ENCODE measurements around the gene CLDN12. TPM values are rescaled to one million over a fixed set of nuclear protein-coding genes. Genes with fewer than 3 reads are reported as not detected.

Gene CLDN12
- polyA plus RNA-seq, 2 of the 4 experiments (the other 2 are of a cell fraction) = 19.9 to 51.3 TPM

DNA sequence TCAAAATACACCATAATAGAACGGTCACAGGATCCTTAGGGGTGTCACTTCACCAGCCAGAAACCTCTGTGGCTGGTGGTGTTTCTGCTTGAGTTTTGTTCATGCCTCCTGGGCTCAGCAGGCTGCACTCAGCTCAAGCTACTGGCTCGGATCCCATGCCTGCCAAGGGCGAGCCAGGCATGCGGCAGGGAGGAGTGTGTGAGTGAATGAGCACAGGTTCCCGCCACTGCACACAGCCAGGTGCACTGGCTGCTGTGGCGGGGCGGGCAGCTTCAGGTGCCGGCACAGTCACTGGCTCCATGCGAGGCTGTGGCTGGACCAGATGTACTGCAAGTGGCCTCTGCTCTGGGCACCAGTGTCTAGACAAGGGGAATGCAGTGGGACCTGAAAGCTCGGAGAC is 29.5 kb downstream of the CLDN12 start:
- CTCF ChIA-PET = interaction anchor here (0.9 to 2.7 kb wide), 3 partner anchors 12 to 279 kb away, joined by 3 to 9 read pairs (median 3); partner anchors contain the start of genes PTTG1IP2 and STEAP1
- no peak overlapping the region for H3K4me2 ChIP-seq

GRCh38 chr7:90433221-90433620 is 30.0 kb downstream of the CLDN12 start:
- Histone ChIP-seq H3K4me2 (no peak overlapping the region), H3K4me1 (no peaks in the 10 kb centered on the region), H3K4me3 (no peak overlapping the region), H3K27ac (no peak overlapping the region), H3K9me3 (peaks cover 7% of the 10 kb centered on the region)
- CTCF ChIA-PET = interaction anchor here (1.5 to 2.2 kb wide), 3 partner anchors 12 to 279 kb away, joined by 3 to 7 read pairs (median 4); partner anchors contain the start of gene STEAP1
- ATAC-seq (peak in 1 of 2 experiments; percentile 34; a peak in 1 of 6 replicates), DNase-seq (ENCODE audit: low read depth in 1 of 2, low spot score in 1 of 2) (no peak), FAIRE-seq (no peak)
- POLR2A ChIA-PET = no interaction called here
- 22% methylated on average over 3 of the region's 3 CpGs for WGBS (ENCODE audit: missing lambda C conversion rate)
- TF ChIP-seq HDAC2 (IDR thresholded peaks at IDR 0.05) = no peak
- TF ChIP-seq POLR2A (IDR thresholded peaks at IDR 0.05; ENCODE audit: low read length) = no peak
- TF ChIP-seq CBX8 (IDR thresholded peaks at IDR 0.05) = no peak
- TF ChIP-seq PHF8 (IDR thresholded peaks at IDR 0.05; ENCODE audit: borderline replicate concordance, low read depth) = no peak
- no peak for TF ChIP-seq JUN (IDR thresholded peaks at IDR 0.05)
- no peak for TF ChIP-seq RARB (CRISPR knock-in tag; IDR thresholded peaks at IDR 0.05)
- TF ChIP-seq, protein P1, sequence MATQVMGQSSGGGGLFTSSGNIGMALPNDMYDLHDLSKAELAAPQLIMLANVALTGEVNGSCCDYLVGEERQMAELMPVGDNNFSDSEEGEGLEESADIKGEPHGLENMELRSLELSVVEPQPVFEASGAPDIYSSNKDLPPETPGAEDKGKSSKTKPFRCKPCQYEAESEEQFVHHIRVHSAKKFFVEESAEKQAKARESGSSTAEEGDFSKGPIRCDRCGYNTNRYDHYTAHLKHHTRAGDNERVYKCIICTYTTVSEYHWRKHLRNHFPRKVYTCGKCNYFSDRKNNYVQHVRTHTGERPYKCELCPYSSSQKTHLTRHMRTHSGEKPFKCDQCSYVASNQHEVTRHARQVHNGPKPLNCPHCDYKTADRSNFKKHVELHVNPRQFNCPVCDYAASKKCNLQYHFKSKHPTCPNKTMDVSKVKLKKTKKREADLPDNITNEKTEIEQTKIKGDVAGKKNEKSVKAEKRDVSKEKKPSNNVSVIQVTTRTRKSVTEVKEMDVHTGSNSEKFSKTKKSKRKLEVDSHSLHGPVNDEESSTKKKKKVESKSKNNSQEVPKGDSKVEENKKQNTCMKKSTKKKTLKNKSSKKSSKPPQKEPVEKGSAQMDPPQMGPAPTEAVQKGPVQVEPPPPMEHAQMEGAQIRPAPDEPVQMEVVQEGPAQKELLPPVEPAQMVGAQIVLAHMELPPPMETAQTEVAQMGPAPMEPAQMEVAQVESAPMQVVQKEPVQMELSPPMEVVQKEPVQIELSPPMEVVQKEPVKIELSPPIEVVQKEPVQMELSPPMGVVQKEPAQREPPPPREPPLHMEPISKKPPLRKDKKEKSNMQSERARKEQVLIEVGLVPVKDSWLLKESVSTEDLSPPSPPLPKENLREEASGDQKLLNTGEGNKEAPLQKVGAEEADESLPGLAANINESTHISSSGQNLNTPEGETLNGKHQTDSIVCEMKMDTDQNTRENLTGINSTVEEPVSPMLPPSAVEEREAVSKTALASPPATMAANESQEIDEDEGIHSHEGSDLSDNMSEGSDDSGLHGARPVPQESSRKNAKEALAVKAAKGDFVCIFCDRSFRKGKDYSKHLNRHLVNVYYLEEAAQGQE (IDR thresholded peaks at IDR 0.05) = no peak
- TF ChIP-seq ZSCAN20 (CRISPR knock-in tag; IDR thresholded peaks at IDR 0.05) = no peak

More for the DNA sequence above, 29.5 kb downstream of the CLDN12 start:
- Histone ChIP-seq H3K4me3 (no peak overlapping the region), H3K9me3 (peaks cover 6% of the 10 kb centered on the region), H3K4me1 (no peaks in the 10 kb centered on the region), H3K27ac (no peak overlapping the region)
- FAIRE-seq = no peak
- POLR2A ChIA-PET = no interaction called here
- ATAC-seq = peak in 1 of 2 experiments; percentile 19; a peak in 1 of 6 replicates
- 29% methylated on average over 10 of the region's 10 CpGs for WGBS (ENCODE audit: missing lambda C conversion rate)
- TF ChIP-seq GATA3 (IDR thresholded peaks at IDR 0.05; ENCODE audit: borderline replicate concordance) (no peak), RCOR1 (IDR thresholded peaks at IDR 0.05; ENCODE audit: low read depth, low read length) (no peak), MAZ (IDR thresholded peaks at IDR 0.05; ENCODE audit: borderline replicate concordance, low read depth, low read length) (no peak)
- no peak for DNase-seq (ENCODE audit: low read depth in 1 of 2, low spot score in 1 of 2)

- Histone ChIP-seq H3K4me3 (no peak overlapping the region), H3K9me3 (no peaks in the 10 kb centered on the region), H3K4me2 (no peak overlapping the region), H3K27ac (no peak overlapping the region), H3K4me1 (no peaks in the 10 kb centered on the region)
- CTCF ChIA-PET = interaction anchor here (1.5 to 3.9 kb wide), 2 partner anchors 10 to 18 kb away, joined by 3 to 18 read pairs; no protein-coding TSS in a partner anchor
- FAIRE-seq (no peak), ATAC-seq (no peak), DNase-seq (ENCODE audit: low read depth in 1 of 2, low spot score in 1 of 2) (no peak)
- POLR2A ChIA-PET = no interaction called here
- no peak for TF ChIP-seq ZC3H11A (IDR thresholded peaks at IDR 0.05)
- TF ChIP-seq EHF (CRISPR knock-in tag; IDR thresholded peaks at IDR 0.05) = no peak
- TF ChIP-seq NR3C1 (IDR thresholded peaks at IDR 0.05) = no peak
- TF ChIP-seq HOXB13 (CRISPR knock-in tag; IDR thresholded peaks at IDR 0.05; ENCODE audit: low read depth) = no peak
- no peak for TF ChIP-seq PHF8 (IDR thresholded peaks at IDR 0.05; ENCODE audit: borderline replicate concordance, low read depth)
- 5% methylated on average over 2 of the region's 2 CpGs for WGBS (ENCODE audit: missing lambda C conversion rate)
Measured at GRCh38 chr7:90445633-90446032, 42.4 kb downstream of the CLDN12 start.

DNA sequence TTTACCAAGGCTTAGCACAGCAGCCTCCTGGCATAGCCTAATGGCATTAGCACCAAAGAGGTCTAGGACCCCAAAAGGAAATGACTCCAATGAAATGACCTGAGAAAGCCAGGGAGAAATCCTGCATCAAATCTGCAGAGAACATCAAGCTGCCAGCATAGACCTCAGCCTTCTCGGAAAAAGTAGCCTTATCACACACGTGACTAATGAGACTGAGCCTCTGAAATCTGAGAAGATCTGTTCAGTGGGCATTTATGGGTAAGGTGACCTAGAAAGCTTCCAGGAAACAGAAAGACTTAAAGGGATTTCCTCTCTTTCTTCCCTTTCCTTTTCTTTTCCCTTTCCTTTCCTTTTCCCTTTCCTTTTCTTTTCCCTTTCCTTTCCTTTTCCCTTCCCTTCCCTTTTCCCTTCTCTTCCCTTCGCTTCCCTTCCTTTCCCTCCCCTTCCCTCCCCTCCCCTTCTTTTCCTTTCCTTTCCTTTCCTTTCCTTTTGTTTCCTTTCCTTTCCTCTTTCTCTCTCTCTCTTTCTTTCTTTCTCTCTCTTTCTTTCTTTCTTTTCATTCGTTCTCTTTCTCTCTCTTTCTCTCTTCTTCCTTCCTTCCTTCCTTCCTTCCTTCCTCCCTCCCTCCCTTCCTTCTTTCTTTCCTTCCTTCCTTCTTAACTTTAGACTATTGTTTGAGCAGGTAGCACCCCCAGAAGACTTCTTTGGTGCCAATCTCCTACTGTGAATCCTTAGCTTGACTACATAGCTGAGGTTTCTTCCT is 43.1 kb downstream of the CLDN12 start:
- H3K4me1 ChIP-seq = no peaks in the 10 kb centered on the region
- TF ChIP-seq CHD2 (IDR thresholded peaks at IDR 0.05; ENCODE audit: low read length, partially characterized antibody) = no peak
- TF ChIP-seq HOXB5 (CRISPR knock-in tag; IDR thresholded peaks at IDR 0.05) = no peak
- no peak for TF ChIP-seq SREBF2 (IDR thresholded peaks at IDR 0.05)
- TF ChIP-seq FOSB (CRISPR knock-in tag; IDR thresholded peaks at IDR 0.05) = no peak
- no peak for TF ChIP-seq TFCP2L1 (CRISPR knock-in tag; IDR thresholded peaks at IDR 0.05)
- TF ChIP-seq, protein P2, sequence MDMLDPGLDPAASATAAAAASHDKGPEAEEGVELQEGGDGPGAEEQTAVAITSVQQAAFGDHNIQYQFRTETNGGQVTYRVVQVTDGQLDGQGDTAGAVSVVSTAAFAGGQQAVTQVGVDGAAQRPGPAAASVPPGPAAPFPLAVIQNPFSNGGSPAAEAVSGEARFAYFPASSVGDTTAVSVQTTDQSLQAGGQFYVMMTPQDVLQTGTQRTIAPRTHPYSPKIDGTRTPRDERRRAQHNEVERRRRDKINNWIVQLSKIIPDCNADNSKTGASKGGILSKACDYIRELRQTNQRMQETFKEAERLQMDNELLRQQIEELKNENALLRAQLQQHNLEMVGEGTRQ (IDR thresholded peaks at IDR 0.05) = no peak
- ChIA-PET POLR2A (no interaction called here), CTCF (interaction anchor here (1.5 to 1.7 kb wide), 2 partner anchors 9 to 18 kb away, joined by 3 to 6 read pairs; no protein-coding TSS in a partner anchor)
- WGBS (ENCODE audit: missing lambda C conversion rate) = 2% methylated on average over 4 of the region's 4 CpGs
- no peak for ATAC-seq
- no peak for FAIRE-seq
- no peak overlapping the region for H3K27ac ChIP-seq
- H3K4me2 ChIP-seq = no peak overlapping the region
- no peak for DNase-seq (ENCODE audit: low read depth in 1 of 2, low spot score in 1 of 2)
- no peaks in the 10 kb centered on the region for H3K9me3 ChIP-seq
- no peak overlapping the region for H3K4me3 ChIP-seq
